HCT116 (cell line): ENCODE data around the gene NGFR.

Source experiments
- CTCF ChIP-seq, 3 experiments: fragments of 200-600 bp in 1 of 3; sonication (generic) in 1 of 3; IDR thresholded peaks in 2 of 3; conservative IDR thresholded peaks in 1 of 3; 2 replicates each; pipeline ENCODE4 v1.5.1; 2012 to 2017; ENCODE audit warnings: low read depth in 2 of 3, low read length in 2 of 3, antibody characterized with exemption in 1 of 3, borderline replicate concordance in 1 of 3, control low read depth in 1 of 3, mild to moderate bottlenecking in 1 of 3, mixed read lengths in 1 of 3, mixed run types in 1 of 3, moderate library complexity in 1 of 3; ENCODE audit not compliant: insufficient read depth in 1 of 3
- EZH2 ChIP-seq: fragments of 200-600 bp; sonication (generic); IDR thresholded peaks from 2 replicates; pipeline ENCODE4 v1.6.1; 2017; ENCODE audit warnings: antibody characterized with exemption, mixed run types
- EZH2phosphoT487 ChIP-seq: fragments of 200-600 bp; IDR thresholded peaks from 2 replicates; pipeline ENCODE4 v1.6.1; 2018; ENCODE audit warnings: antibody characterized with exemption, borderline replicate concordance
- JUND ChIP-seq: IDR thresholded peaks from 2 replicates; pipeline ENCODE4 v1.6.1; 2012
- MAX ChIP-seq: IDR thresholded peaks from 2 replicates; pipeline ENCODE4 v1.6.1; 2012
- POLR2A ChIP-seq: IDR thresholded peaks from 2 replicates; pipeline ENCODE4 v1.7.0; 2011; ENCODE audit warnings: borderline replicate concordance; ENCODE audit not compliant: insufficient read depth, insufficient read length; ENCODE audit errors: extremely low read depth
- POLR2AphosphoS5 ChIP-seq: IDR thresholded peaks from 2 replicates; pipeline ENCODE4 v1.6.1; 2011; ENCODE audit warnings: mild to moderate bottlenecking, low read depth, low read length, moderate library complexity
- RAD21 ChIP-seq: IDR thresholded peaks from 2 replicates; pipeline ENCODE4 v1.6.1; 2012; ENCODE audit warnings: low read depth, mild to moderate bottlenecking
- REST ChIP-seq: IDR thresholded peaks from 2 replicates; pipeline ENCODE4 v1.6.1; 2012; ENCODE audit warnings: low read depth
- SP1 ChIP-seq: IDR thresholded peaks from 2 replicates; pipeline ENCODE4 v1.6.1; 2012; ENCODE audit warnings: low read depth
- SRF ChIP-seq: IDR thresholded peaks from 2 replicates; pipeline ENCODE4 v1.6.1; 2012; ENCODE audit warnings: low read depth
- TCF7L2 ChIP-seq: IDR thresholded peaks from 2 replicates; pipeline ENCODE4 v1.7.0; 2011; ENCODE audit warnings: borderline replicate concordance, inconsistent platforms; ENCODE audit not compliant: insufficient read depth, insufficient read length; ENCODE audit errors: extremely low read depth
- ZFX ChIP-seq: fragments of 450-650 bp; IDR thresholded peaks from 2 replicates; pipeline ENCODE4 v1.6.1; 2017
- ZNF274 ChIP-seq: fragments of 200-500 bp; sonication (Bioruptor generic); IDR thresholded peaks from 2 replicates; pipeline ENCODE4 v1.6.1; 2014; ENCODE audit warnings: mild to moderate bottlenecking, low read depth, low read length, inconsistent platforms

GRCh38 chr17:49490276-49490675, 4.8 kb upstream of the NGFR start:
- no peak for TF ChIP-seq RAD21
- TF ChIP-seq CTCF (IDR thresholded peaks at IDR 0.05 in 2 of 3, conservative IDR thresholded peaks at IDR 0.05 in 1 of 3; ENCODE audit: borderline replicate concordance in 1 of 3, insufficient read depth in 1 of 3, low read depth in 2 of 3, low read length in 2 of 3), result no peak
- no peak for TF ChIP-seq JUND
- no peak for TF ChIP-seq POLR2A
- TF ChIP-seq POLR2AphosphoS5, result no peak
- TF ChIP-seq EZH2, result no peak
- no peak for TF ChIP-seq TCF7L2
- no peak for TF ChIP-seq MAX
- no peak for TF ChIP-seq ZFX
- TF ChIP-seq REST, result no peak
- no peak for TF ChIP-seq SRF
- no peak for TF ChIP-seq SP1
- TF ChIP-seq ZNF274, result no peak
- TF ChIP-seq EZH2phosphoT487, result no peak
